Mesothelial cell of epicardium (in vitro differentiated cells): Measurements from ENCODE around the gene DYRK1A. TPM values are rescaled to one million over a fixed set of nuclear protein-coding genes. Genes with fewer than 3 reads are reported as not detected.
A peak's percentile ranks its signal among the peaks of the same experiment; 100 is the strongest.

ENCODE experiments used
- DNase-seq, 2 experiments: peaks; one replicate each; pipeline ENCODE4 v3.0.0; 2021; ENCODE audit warnings: low spot score in 2 of 2; ENCODE audit not compliant: unreplicated experiment in 2 of 2
- H3K27ac Mint-ChIP-seq: 2 replicates; pipeline ENCODE4 v1.8.0; 2021; ENCODE audit warnings: mixed read lengths
- H3K27me3 Mint-ChIP-seq: 2 replicates; pipeline ENCODE4 v1.8.0; 2021; ENCODE audit warnings: low read depth, mixed read lengths
- H3K36me3 Mint-ChIP-seq: 2 replicates; pipeline ENCODE4 v1.8.0; 2021; ENCODE audit warnings: mixed read lengths
- H3K4me1 Mint-ChIP-seq: 2 replicates; pipeline ENCODE4 v1.8.0; 2021; ENCODE audit warnings: mixed read lengths
- H3K4me3 Mint-ChIP-seq: 2 replicates; pipeline ENCODE4 v1.8.0; 2021; ENCODE audit warnings: mild to moderate bottlenecking, moderate library complexity, mixed read lengths
- H3K9me3 Mint-ChIP-seq: 2 replicates; pipeline ENCODE4 v1.8.0; 2021; ENCODE audit warnings: mixed read lengths
- CTCF ChIP-seq: fragments of 200-600 bp; sonication (generic); IDR thresholded peaks from one replicate; pipeline ENCODE4 v1.5.0; 2021; ENCODE audit warnings: antibody characterized with exemption; ENCODE audit not compliant: unreplicated experiment
- total RNA-seq: library from RNA; stranded (reverse); gene quantifications from 3 replicates; pipeline ENCODE4 v1.2.1, GENCODE V29; 2021

The DYRK1A gene
- total RNA-seq, 1 donor from 2014 or later = 79.7 TPM

GRCh38 chr21:37395961-37396360, 29.4 kb downstream of the DYRK1A start:
- no peak overlapping the region for H3K4me3 Mint-ChIP-seq
- no peak overlapping the region for H3K27ac Mint-ChIP-seq
- peaks cover 4% of the 10 kb centered on the region for H3K9me3 Mint-ChIP-seq
- no peak for DNase-seq
- no peaks in the 10 kb centered on the region for H3K27me3 Mint-ChIP-seq
- no peak for TF ChIP-seq CTCF
- H3K4me1 Mint-ChIP-seq = peaks cover 25% of the 10 kb centered on the region
- peaks cover 7% of the 10 kb centered on the region for H3K36me3 Mint-ChIP-seq

DNA sequence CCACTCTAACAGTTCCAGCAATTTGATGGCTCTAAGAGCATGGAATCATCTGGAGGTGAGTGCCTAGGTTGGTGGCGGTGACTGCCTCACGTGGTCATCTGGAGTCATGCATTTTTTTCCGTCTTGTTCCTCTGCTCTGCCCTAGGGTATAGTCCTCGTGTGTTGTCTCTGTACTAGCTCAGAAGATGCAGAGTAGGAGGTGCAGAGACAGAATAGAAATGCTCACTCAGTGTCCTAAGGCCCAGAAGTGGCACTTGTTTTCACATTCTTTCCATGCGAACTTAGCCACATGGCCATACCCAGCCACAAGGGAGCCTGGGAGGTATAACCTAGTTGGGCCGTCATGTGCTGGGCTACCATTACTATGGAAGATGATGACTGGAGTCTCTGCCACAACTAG, 30.3 kb downstream of the DYRK1A start:
- peaks cover 16% of the 10 kb centered on the region for H3K4me1 Mint-ChIP-seq
- peaks cover 10% of the 10 kb centered on the region for H3K36me3 Mint-ChIP-seq
- peaks cover 6% of the 10 kb centered on the region for H3K9me3 Mint-ChIP-seq
- no peak overlapping the region for H3K27ac Mint-ChIP-seq
- no peak for TF ChIP-seq CTCF
- DNase-seq = no peak
- no peak overlapping the region for H3K4me3 Mint-ChIP-seq
- H3K27me3 Mint-ChIP-seq = no peaks in the 10 kb centered on the region

GRCh38 chr21:37398697-37399096, 32.1 kb downstream of the DYRK1A start:
- Mint-ChIP-seq H3K27ac (peak overlapping the region; percentile 6), H3K36me3 (peaks cover 16% of the 10 kb centered on the region), H3K4me1 (peaks cover 16% of the 10 kb centered on the region), H3K4me3 (no peak overlapping the region), H3K27me3 (no peaks in the 10 kb centered on the region), H3K9me3 (peaks cover 19% of the 10 kb centered on the region)
- no peak for TF ChIP-seq CTCF
- no peak for DNase-seq

GRCh38 chr21:37402251-37402867, 35.8 kb downstream of the DYRK1A start:
- H3K36me3 Mint-ChIP-seq = peaks cover 16% of the 10 kb centered on the region
- H3K27ac Mint-ChIP-seq = no peak overlapping the region

GRCh38 chr21:37405629-37406028, 39.1 kb downstream of the DYRK1A start:
- no peak overlapping the region for H3K4me3 Mint-ChIP-seq
- H3K9me3 Mint-ChIP-seq = peaks cover 16% of the 10 kb centered on the region
- peaks cover 31% of the 10 kb centered on the region for H3K4me1 Mint-ChIP-seq
- TF ChIP-seq CTCF = no peak
- DNase-seq = no peak
- no peaks in the 10 kb centered on the region for H3K27me3 Mint-ChIP-seq
- H3K27ac Mint-ChIP-seq = no peak overlapping the region
- H3K36me3 Mint-ChIP-seq = peaks cover 14% of the 10 kb centered on the region

More at GRCh38 chr21:37402251-37402867, 35.8 kb downstream of the DYRK1A start:
- Mint-ChIP-seq H3K27me3 (no peaks in the 10 kb centered on the region), H3K4me1 (peaks cover 24% of the 10 kb centered on the region), H3K4me3 (no peak overlapping the region), H3K9me3 (peaks cover 19% of the 10 kb centered on the region)
- TF ChIP-seq CTCF = no peak
- DNase-seq = no peak
